HT-29 (cell line): Measurements from ENCODE around the gene DAP3. TPM values are rescaled to one million over a fixed set of nuclear protein-coding genes. Genes with fewer than 3 reads are reported as not detected.
"Not testable (repeated sequence)": the region's sequence is repeated elsewhere in the genome, so short reads cannot be mapped to it uniquely, and the experiment has no call there.

Source experiments
- DNase-seq: peaks from one replicate; pipeline ENCODE4 v3.0.0-alpha.2; 2015; ENCODE audit warnings: low spot score
- total RNA-seq: library from RNA; depleted of rRNA; stranded (reverse); fragments of >200 nt; shearing (Covaris generic); gene quantifications from 2 replicates; pipeline ENCODE4 v1.2.3, GENCODE V29; 2014

Gene DAP3
- total RNA-seq, 1 experiment from 2014 or later, result 58.5 TPM

DNA sequence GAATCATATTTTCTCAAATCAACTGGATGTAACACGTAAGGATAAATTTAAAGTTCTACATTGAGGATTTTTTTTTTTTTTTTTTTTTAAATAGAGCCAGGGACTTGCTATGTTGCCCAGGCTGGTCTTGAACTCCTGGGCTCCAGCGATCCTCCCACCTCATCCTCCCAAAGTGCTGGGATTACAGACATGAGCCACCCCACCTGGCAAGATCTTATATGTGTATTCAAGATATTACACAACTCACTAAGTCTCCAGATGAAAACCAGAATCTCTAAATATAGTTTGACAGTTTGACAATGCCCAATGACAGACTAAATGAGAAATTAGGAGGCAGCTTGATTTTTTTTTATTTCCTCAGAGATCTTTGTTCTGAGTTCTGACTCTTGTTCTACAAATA is 7.1 kb upstream of the DAP3 start:
- no peak for DNase-seq

DNA sequence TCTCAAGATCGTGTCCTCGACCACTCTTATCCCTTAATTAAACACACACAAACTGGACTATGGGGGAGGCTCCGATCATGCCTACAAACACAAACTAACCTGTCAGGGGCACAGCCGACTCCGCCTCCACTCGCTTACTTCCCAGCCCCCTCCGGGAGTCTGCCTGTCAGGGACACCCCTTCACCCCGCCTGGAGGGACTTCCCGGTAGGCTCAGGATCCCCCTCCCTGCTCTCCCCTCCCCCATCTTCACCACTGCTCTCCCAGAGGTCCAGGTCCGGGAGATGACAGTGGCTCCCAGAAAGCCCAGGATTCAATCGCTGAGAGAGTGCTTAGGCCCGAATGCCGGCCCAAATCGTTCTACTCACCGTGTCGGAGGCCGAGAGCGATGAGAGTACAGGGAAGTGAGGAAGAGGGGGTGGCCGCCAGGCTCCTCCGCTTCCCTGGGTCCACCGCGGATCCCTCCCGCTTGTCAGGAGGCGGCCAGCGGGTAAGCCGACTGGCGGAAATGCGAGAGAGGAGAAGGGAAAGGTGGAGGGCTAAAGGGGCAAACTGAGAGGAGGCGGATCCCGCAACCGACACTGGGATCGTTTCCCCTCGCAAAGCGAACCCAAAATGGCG is 1.1 kb upstream of the DAP3 start:
- peak; percentile 29 for DNase-seq

DNA sequence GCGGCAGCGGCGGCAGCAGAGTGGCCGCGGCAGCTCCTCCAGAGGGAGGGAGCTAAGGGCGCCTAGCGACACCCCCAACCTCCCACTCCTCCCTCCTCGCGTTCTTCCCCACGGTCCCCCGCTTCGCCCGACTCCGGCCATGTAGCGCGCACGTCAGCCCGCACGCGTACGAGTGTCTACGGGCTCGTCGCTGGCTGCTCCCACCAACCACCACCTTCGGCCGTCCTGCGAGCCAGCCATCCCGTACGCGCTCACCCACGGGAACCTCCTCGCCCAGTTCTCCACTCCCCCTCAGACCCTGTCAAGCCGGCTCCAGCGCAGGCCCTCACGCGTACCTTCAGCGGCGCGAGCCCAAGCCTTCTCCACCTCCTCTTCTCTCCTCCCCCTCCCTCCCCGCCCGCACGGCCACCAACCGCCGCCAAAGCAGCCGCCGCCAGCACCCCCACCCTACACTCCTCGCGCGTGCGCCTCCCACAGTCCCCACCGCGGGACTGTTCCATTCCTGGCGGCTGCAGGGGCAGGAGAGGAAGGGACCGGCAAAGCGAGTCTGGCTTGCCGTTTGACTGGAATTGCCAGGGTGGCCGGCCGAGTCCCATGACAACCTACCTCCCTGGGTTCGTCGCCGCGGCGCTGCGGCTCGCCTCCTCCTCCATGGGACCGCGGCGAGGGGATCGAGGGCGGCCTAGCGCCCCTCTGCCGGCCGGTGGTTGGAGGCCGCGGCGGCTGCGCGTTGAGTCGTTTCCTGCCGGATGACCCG is 389 bp upstream of the DAP3 start, which contains the start of gene YY1AP1:
Gene YY1AP1, minus strand, starts transcription at position 451 of the 757 bp plus-strand sequence. CDS start 8,338 bp downstream, outside the sequence.
- peak; percentile 93 for DNase-seq

DNA sequence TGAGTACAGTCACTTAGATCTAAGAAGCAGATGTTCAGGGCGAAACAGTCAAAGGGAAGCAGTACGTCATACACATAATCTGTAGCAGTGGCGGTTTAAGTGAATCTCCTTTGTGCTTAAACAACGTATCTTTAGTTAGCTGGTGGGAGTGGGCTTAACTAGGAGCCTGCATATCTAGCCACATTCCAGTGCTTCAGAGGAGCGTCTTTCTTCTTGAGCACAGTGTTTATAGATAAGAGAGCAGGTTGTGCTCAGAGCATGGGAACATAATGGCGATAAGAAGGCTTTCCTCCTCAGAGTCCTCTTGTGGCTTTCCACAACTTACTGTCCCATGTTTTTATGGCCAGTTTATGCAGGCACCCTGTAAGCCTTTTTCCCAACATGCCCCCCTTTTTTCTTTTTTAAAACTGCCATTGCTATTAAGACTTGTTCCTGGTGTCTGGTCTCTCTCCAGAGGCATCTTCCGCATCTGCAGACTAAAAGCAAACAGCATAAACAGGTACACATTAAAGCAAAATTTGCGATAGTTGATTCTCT is 3.2 kb downstream of the DAP3 start:
- DNase-seq, result no peak

- DNase-seq, result no peak
Measured at GRCh38 chr1:155694167-155694566, 5.3 kb downstream of the DAP3 start.

DNA sequence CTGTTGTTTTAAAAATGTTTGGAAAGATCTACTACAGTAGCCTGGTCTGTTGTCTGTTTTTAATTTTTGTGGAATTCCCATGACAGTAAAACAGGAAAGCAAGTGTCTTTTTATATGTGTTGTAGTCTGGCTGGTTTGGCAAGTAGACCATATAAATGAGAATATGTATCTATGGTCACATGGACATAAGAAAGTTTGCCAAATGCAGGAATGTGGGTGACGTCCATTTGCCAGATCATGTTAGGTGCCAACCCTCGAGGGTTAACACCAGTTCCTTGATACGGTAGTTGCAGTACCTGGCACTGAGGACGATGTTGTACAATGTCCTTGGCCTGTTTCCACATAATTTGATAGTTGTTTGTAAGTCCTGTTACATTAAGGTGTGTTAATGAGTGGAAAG is 6.2 kb downstream of the DAP3 start:
- DNase-seq, result no peak

DNA sequence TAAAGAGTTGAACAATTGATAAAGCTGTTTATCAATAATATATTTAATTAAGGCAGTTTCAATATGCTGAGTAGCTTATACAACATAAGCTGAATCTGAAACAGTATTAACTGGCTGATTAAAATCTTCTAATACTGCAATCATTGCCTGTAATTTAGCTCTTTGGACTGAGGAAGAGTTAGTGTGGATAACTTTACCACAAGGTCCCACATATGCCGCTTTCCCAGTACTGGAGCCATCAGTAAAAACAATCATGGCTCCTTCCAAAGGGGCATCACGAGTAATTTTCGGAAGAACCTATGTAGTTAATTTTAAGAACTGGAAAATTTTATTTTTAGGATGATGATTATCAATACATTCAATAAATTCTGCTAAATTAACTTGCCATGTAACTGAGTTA is 6.7 kb downstream of the DAP3 start:
- no peak for DNase-seq

DNA sequence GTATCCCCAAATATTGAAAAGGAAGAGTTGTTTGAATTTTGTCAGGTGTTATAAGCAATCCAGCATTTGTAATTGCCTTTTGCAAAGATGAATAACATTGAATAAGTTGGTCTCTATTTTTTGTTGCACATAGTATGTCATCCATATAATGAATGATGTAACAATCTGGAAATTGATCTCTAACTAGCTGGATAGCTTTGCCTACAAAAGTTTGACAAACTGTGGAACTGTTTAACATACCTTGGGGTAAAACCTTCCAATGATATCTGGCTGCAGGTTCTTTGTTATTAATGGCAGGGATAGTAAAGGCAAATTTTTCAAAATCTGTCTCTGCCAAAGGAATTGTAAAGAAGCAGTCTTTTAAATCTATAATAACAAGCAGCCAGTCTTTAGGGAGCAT is 7.6 kb downstream of the DAP3 start:
- no peak for DNase-seq

DNA sequence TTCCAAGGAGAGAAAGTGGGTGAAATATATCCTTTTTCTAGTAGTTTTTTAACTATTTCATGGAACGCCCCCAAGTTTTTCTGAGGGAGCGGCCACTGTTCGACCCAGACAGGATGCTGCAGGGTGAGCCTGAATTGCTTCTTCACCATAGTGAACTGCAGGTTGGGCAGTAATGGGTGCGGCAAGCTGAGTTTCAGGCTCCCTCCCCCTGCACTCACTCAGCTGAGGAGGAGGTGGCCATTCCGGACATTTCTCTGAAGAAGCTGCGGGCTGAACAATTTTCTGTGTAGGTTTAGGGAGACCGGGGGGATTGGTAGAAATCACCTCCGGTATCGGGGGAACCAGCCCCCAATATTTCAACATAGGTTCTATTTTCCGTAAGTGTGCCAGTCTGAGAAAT is 8.2 kb downstream of the DAP3 start:
- no peak for DNase-seq

- DNase-seq, result not testable (repeated sequence)
Measured at GRCh38 chr1:155697616-155698015, 8.7 kb downstream of the DAP3 start.

GRCh38 chr1:155698382-155699038 is 9.6 kb downstream of the DAP3 start:
- DNase-seq, result no peak

DNA sequence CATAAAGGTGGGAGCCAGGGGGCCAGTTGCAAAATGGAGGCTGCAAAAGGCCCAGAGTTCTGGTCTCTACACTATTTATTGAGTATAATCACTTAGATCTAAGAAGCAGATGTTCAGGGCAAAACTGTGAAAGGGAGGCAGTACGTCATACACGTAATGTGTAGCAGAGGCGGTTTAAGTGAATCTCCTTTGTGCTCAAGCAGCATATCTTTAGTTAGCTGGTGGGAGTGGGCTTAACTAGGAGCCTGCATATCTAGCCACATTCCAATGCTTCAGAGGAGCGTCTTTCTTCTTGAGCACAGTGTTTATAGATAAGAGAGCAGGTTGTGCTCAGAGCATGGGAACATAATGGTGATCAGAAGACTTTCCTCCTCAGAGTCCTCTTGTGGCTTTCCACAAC is 10.2 kb downstream of the DAP3 start:
- DNase-seq, result not testable (repeated sequence)

GRCh38 chr1:155701675-155702074 is 12.8 kb downstream of the DAP3 start:
- not testable (repeated sequence) for DNase-seq

- no peak for DNase-seq
Measured at GRCh38 chr1:155703216-155703615, 14.3 kb downstream of the DAP3 start.

- DNase-seq, result not testable (repeated sequence)
Measured at GRCh38 chr1:155704414-155704813, 15.5 kb downstream of the DAP3 start.

- no peak for DNase-seq
Measured at GRCh38 chr1:155706139-155706538, 17.2 kb downstream of the DAP3 start.

- DNase-seq, result no peak
Measured at GRCh38 chr1:155709391-155709790, 20.5 kb downstream of the DAP3 start.

GRCh38 chr1:155711457-155711856 is 22.6 kb downstream of the DAP3 start:
- DNase-seq, result not testable (repeated sequence)

- DNase-seq, result peak; percentile 14
Measured at GRCh38 chr1:155712636-155713035, 23.7 kb downstream of the DAP3 start.

DNA sequence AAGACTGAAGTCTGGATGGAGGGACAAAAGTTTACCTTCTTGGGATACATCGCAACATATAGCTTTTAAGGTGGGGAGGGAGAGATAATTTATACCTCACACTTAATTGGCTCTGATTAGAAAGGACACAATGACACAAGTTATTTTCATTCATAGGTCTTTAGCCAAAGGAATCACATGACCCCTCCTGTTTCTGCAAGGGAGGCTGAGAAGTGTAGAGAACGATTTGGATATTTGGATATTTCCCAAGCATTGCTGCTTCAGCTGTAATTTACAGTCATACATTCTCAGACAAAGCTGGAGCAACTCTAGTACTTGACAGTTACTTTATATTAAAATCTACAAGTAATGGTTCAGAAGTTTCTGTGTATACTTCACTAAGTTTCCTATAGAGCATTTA is 24.2 kb downstream of the DAP3 start:
- no peak for DNase-seq

GRCh38 chr1:155715056-155715455 is 26.2 kb downstream of the DAP3 start:
- DNase-seq, result not testable (repeated sequence)

DNA sequence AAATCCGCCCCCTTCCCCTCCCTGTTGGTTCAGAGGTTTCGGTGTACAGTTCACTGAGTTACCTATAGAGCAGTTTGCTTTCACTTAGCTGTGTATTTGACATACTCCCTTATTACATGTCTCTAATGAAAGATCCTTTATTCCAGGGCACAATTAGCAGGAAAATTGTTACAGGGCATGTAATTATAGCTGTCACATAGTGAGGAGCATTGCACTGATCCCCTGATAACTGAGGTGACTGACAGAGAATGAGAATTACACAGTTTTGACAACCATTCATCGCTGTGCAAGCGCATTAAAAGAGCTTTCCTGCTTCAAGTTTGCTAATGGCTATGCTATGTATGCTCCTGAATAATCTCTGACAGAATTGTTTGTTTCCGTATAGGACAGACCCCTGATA is 26.9 kb downstream of the DAP3 start:
- DNase-seq, result no peak
